ENCODE measurements around the gene ZFC3H1. TPM values are rescaled to one million over a fixed set of nuclear protein-coding genes. Genes with fewer than 3 reads are reported as not detected.
"Not testable (repeated sequence)": the region's sequence is repeated elsewhere in the genome, so short reads cannot be mapped to it uniquely, and the experiment has no call there.

ZFC3H1 gene
- total and polyA plus RNA-seq, 2 of the 13 experiments (the other 11 are each of a cell fraction or from before 2014, with no cell fraction given) = 17.1 to 38.3 TPM

GRCh38 chr12:71687172-71687571, 23.5 kb upstream of the ZFC3H1 start:
- ATAC-seq; H3K27ac ChIP-seq (ENCODE audit: extremely low read length, insufficient read depth, low read length); H3K36me3 ChIP-seq (replicated peaks in 1 of 2; ENCODE audit: control insufficient read depth in 1 of 2, insufficient read depth in 2 of 2, low read length in 2 of 2); H3K27me3 ChIP-seq (ENCODE audit: control insufficient read depth in 1 of 2, insufficient read depth in 2 of 2, low read length in 2 of 2); H3K9me3 ChIP-seq (ENCODE audit: low read length); H4K20me1 ChIP-seq (ENCODE audit: insufficient read depth, low read length); BruUV-seq (replicated peaks); in situ Hi-C loops (cut with HindIII; ENCODE audit: extremely low pct_ligation_motif_present, low pct_unique_long_range_greater_than_20kb); H2AFZ ChIP-seq (ENCODE audit: low read length); H3K79me2 ChIP-seq (ENCODE audit: insufficient read depth, low read length); DNase-seq (ENCODE audit: low spot score); FAIRE-seq; CTCF ChIA-PET (ENCODE audit: low intra/inter-chr PET ratio, low total read pairs): not testable (repeated sequence)
- 89% methylated on average over 11 of the region's 11 CpGs for whole genome bisulfite sequencing (ENCODE audit: low lambda C conversion rate)
- peak overlapping the region; percentile 80; the same call in 1 of the 2 replicates for H3K9ac ChIP-seq (ENCODE audit: insufficient read depth, low read depth, low read length)
- H3K4me2 ChIP-seq (ENCODE audit: low read depth, low read length) = peak overlapping the region; percentile 99
- H3K4me1 ChIP-seq (ENCODE audit: insufficient read depth, low read length) = peaks cover 46% of the 10 kb centered on the region
- TF ChIP-seq ZBTB38 (CRISPR knock-in tag; IDR thresholded peaks at IDR 0.05) = peak; percentile 66
- POLR2A ChIA-PET = interaction anchor here (1.0 to 2.0 kb wide), 2 partner anchors 67 to 69 kb away, joined by 3 to 14 read pairs; partner anchors contain the start of gene RAB21
- intact Hi-C loops (cut with micrococcal nuclease; ENCODE audit: unreplicated experiment) = loop anchor here (2.0 kb wide), 1 partner anchor 50 kb away; no protein-coding TSS in a partner anchor
- peak overlapping the region; percentile 73 to 79 (median 73) for H3K4me3 ChIP-seq (replicated peaks in 1 of 3; ENCODE audit: insufficient read depth in 1 of 3, low read depth in 2 of 3, low read length in 3 of 3)

- no peaks in the 10 kb centered on the region for H3K27me3 ChIP-seq (ENCODE audit: control insufficient read depth in 1 of 2, insufficient read depth in 2 of 2, low read length in 2 of 2)
- H3K9ac ChIP-seq (ENCODE audit: insufficient read depth, low read depth, low read length) = peak overlapping the region; percentile 80
- H3K4me2 ChIP-seq (ENCODE audit: low read depth, low read length) = peak overlapping the region; percentile 99
- in situ Hi-C loops (cut with HindIII; ENCODE audit: extremely low pct_ligation_motif_present, low pct_unique_long_range_greater_than_20kb) (no loop called here), intact Hi-C loops (cut with micrococcal nuclease; ENCODE audit: unreplicated experiment) (loop anchor here (1.0 to 2.0 kb wide), 2 partner anchors 21 to 50 kb away; no protein-coding TSS in a partner anchor)
- H3K79me2 ChIP-seq (ENCODE audit: insufficient read depth, low read length) = peaks cover 9% of the 10 kb centered on the region
- H4K20me1 ChIP-seq (ENCODE audit: insufficient read depth, low read length) = no peaks in the 10 kb centered on the region
- peak overlapping the region; percentile 75 for H2AFZ ChIP-seq (ENCODE audit: low read length)
- ChIA-PET CTCF (ENCODE audit: low intra/inter-chr PET ratio, low total read pairs) (no interaction called here), POLR2A (interaction anchor here (0.8 to 3.7 kb wide), 17 partner anchors 9 to 248 kb away, joined by 3 to 78 read pairs (median 6); partner anchors contain the start of genes RAB21, THAP2 and ZFC3H1)
- under 1% methylated on average over 3 of the region's 3 CpGs for WGBS (ENCODE audit: low lambda C conversion rate)
- ATAC-seq = no peak
- peak overlapping the region; percentile 73 to 79 (median 73) for H3K4me3 ChIP-seq (replicated peaks in 1 of 3; ENCODE audit: insufficient read depth in 1 of 3, low read depth in 2 of 3, low read length in 3 of 3)
- no peaks in the 10 kb centered on the region for H3K36me3 ChIP-seq (replicated peaks in 1 of 2; ENCODE audit: control insufficient read depth in 1 of 2, insufficient read depth in 2 of 2, low read length in 2 of 2)
- no peaks in the 10 kb centered on the region for H3K9me3 ChIP-seq (ENCODE audit: low read length)
- no peak for DNase-seq (ENCODE audit: low spot score)
- FAIRE-seq = no peak
- peaks cover 46% of the 10 kb centered on the region for H3K4me1 ChIP-seq (ENCODE audit: insufficient read depth, low read length)
- peak overlapping the region; percentile 93 for H3K27ac ChIP-seq (ENCODE audit: extremely low read length, insufficient read depth, low read length)
- BruUV-seq (replicated peaks) = TSS peak; percentile 80
- peak; percentile 8; the same call in 1 of the 2 replicates for TF ChIP-seq KDM5A (IDR thresholded peaks at IDR 0.05; ENCODE audit: borderline replicate concordance, low read length)
- TF ChIP-seq ZNF816 (CRISPR knock-in tag; IDR thresholded peaks at IDR 0.05; ENCODE audit: borderline replicate concordance) = 0 out of 2 replicates have a peak, but pooled peaks have one; percentile 71
- no peak for TF ChIP-seq PREB (CRISPR knock-in tag; IDR thresholded peaks at IDR 0.05)
Measured at GRCh38 chr12:71686658-71687025, 23.0 kb upstream of the ZFC3H1 start.

Data from HepG2 (cell line).